Glutamatergic neuron (in vitro differentiated cells): ENCODE measurements around the gene NTN1. TPM values are rescaled to one million over a fixed set of nuclear protein-coding genes. Genes with fewer than 3 reads are reported as not detected.
"Not testable (repeated sequence)": the region's sequence is repeated elsewhere in the genome, so short reads cannot be mapped to it uniquely, and the experiment has no call there.

Experiments used
- DNase-seq: peaks from one replicate; pipeline ENCODE4 v3.0.0; 2022
- H3K27ac Mint-ChIP-seq: one replicate; pipeline ENCODE4 v1.8.0; 2020; ENCODE audit warnings: mild to moderate bottlenecking, mixed read lengths, inconsistent platforms; ENCODE audit not compliant: unreplicated experiment
- H3K27me3 Mint-ChIP-seq: one replicate; pipeline ENCODE4 v1.8.0; 2020; ENCODE audit warnings: mild to moderate bottlenecking, moderate library complexity, mixed read lengths, inconsistent platforms; ENCODE audit not compliant: unreplicated experiment
- H3K36me3 Mint-ChIP-seq: one replicate; pipeline ENCODE4 v1.8.0; 2020; ENCODE audit warnings: mild to moderate bottlenecking, mixed read lengths, inconsistent platforms; ENCODE audit not compliant: unreplicated experiment
- H3K4me1 Mint-ChIP-seq: one replicate; pipeline ENCODE4 v1.8.0; 2020; ENCODE audit warnings: mild to moderate bottlenecking, low read depth, mixed read lengths, inconsistent platforms; ENCODE audit not compliant: unreplicated experiment
- H3K4me3 Mint-ChIP-seq: one replicate; pipeline ENCODE4 v1.8.0; 2020; ENCODE audit warnings: mild to moderate bottlenecking, mixed read lengths, inconsistent platforms; ENCODE audit not compliant: unreplicated experiment
- H3K9me3 Mint-ChIP-seq: one replicate; pipeline ENCODE4 v1.8.0; 2020; ENCODE audit warnings: mild to moderate bottlenecking, moderate library complexity, mixed read lengths, inconsistent platforms; ENCODE audit not compliant: unreplicated experiment
- CTCF ChIP-seq: fragments of 200-600 bp; sonication (generic); IDR thresholded peaks from one replicate; pipeline ENCODE4 v1.5.0; 2021; ENCODE audit not compliant: partially characterized antibody, unreplicated experiment
- total RNA-seq: library from RNA; stranded (reverse); fragmentation: NEBNext Ultra II Directional; extraction: Animal tissue kit (Norgen Biotek cat#: 25700); gene quantifications from one replicate; pipeline ENCODE4 v1.2.1, GENCODE V29; 2021; ENCODE audit not compliant: unreplicated experiment

The NTN1 gene
- total RNA-seq, 1 donor from 2014 or later: 0.76 TPM

DNA sequence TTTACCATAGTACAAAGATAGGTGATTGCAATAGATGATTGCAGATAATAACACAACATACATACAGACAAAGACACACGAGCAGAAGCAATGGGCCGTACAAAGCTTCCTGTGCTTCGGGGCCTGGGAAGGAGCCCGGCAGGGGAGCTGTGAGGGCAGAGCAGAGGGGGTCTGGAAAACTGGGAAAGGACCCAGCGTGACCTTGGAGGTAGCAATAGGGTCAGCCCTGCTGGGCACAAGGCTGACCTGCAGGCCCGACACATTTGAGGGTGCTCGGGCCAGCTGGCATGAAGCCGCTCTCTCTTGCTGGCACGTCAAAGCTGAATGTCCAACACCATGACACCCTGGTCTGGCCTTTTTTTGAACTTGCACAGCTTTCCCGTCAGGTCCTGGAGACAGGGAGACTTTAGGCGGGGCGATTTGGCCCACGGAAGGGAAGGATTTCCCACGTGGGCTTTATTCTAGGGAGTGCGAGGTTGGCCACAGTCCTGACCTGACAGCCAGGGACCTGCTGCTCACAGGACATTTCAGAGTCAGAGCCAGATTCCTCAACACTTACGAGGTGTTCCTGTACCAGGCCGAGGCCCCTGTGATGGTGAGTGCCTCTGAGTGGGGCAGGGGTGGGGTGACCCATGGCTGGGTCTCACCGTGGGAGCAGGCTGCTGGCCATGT is 83.2 kb downstream of the NTN1 start:
- Mint-ChIP-seq H3K9me3 (peaks cover 1% of the 10 kb centered on the region), H3K27ac (no peak overlapping the region), H3K27me3 (no peaks in the 10 kb centered on the region), H3K4me1 (no peaks in the 10 kb centered on the region), H3K4me3 (no peak overlapping the region), H3K36me3 (no peaks in the 10 kb centered on the region)
- no peak for DNase-seq
- no peak for TF ChIP-seq CTCF

- no peak for TF ChIP-seq CTCF
- H3K27me3 Mint-ChIP-seq: no peaks in the 10 kb centered on the region
- DNase-seq: no peak
- no peaks in the 10 kb centered on the region for H3K4me1 Mint-ChIP-seq
- no peaks in the 10 kb centered on the region for H3K36me3 Mint-ChIP-seq
- H3K27ac Mint-ChIP-seq: no peak overlapping the region
- H3K4me3 Mint-ChIP-seq: no peak overlapping the region
- H3K9me3 Mint-ChIP-seq: peaks cover 1% of the 10 kb centered on the region
Measured at GRCh38 chr17:9105068-9105868, 84.0 kb downstream of the NTN1 start.

GRCh38 chr17:9106278-9106677 is 85.0 kb downstream of the NTN1 start:
- not testable (repeated sequence) for H3K4me1 Mint-ChIP-seq, H3K4me3 Mint-ChIP-seq, DNase-seq, H3K9me3 Mint-ChIP-seq, H3K27me3 Mint-ChIP-seq, H3K36me3 Mint-ChIP-seq, H3K27ac Mint-ChIP-seq

GRCh38 chr17:9107527-9107926 is 86.2 kb downstream of the NTN1 start:
- Mint-ChIP-seq H3K9me3 (peaks cover 1% of the 10 kb centered on the region), H3K4me3 (no peak overlapping the region), H3K36me3 (no peaks in the 10 kb centered on the region), H3K27ac (no peak overlapping the region), H3K27me3 (no peaks in the 10 kb centered on the region), H3K4me1 (no peaks in the 10 kb centered on the region)
- no peak for DNase-seq
- no peak for TF ChIP-seq CTCF

GRCh38 chr17:9108146-9108545 is 86.8 kb downstream of the NTN1 start:
- Mint-ChIP-seq H3K27me3 (no peaks in the 10 kb centered on the region), H3K27ac (no peak overlapping the region), H3K9me3 (peaks cover 1% of the 10 kb centered on the region), H3K36me3 (no peaks in the 10 kb centered on the region), H3K4me1 (no peaks in the 10 kb centered on the region), H3K4me3 (no peak overlapping the region)
- DNase-seq: no peak
- TF ChIP-seq CTCF: no peak
